IPS-18a (cell line): ENCODE results near the gene PITPNC1.
"Not testable (repeated sequence)": the region's sequence is repeated elsewhere in the genome, so short reads cannot be mapped to it uniquely, and the experiment has no call there.

ENCODE experiments used
- H3K27ac ChIP-seq: one replicate; pipeline ENCODE4 v1.5.1; 2013; ENCODE audit warnings: low read length
- H3K27me3 ChIP-seq: one replicate; pipeline ENCODE4 v1.6.1; 2013; ENCODE audit warnings: mild to moderate bottlenecking, low read length; ENCODE audit not compliant: control insufficient read depth, insufficient read depth
- H3K36me3 ChIP-seq: one replicate; pipeline ENCODE4 v1.6.1; 2013; ENCODE audit warnings: low read depth, low read length; ENCODE audit not compliant: control insufficient read depth
- H3K4me1 ChIP-seq: one replicate; pipeline ENCODE4 v1.6.1; 2013; ENCODE audit warnings: low read depth, low read length; ENCODE audit not compliant: control insufficient read depth
- H3K4me3 ChIP-seq: one replicate; pipeline ENCODE4 v1.5.1; 2013; ENCODE audit warnings: low read length
- H3K9ac ChIP-seq: one replicate; pipeline ENCODE4 v1.6.1; 2013; ENCODE audit warnings: mild to moderate bottlenecking, low read length, moderate library complexity
- H3K9me3 ChIP-seq: one replicate; pipeline ENCODE4 v1.6.1; 2013; ENCODE audit warnings: low read depth, low read length; ENCODE audit not compliant: control insufficient read depth

PITPNC1 gene

GRCh38 chr17:67570797-67571196 lies 193.7 kb downstream of the PITPNC1 start:
- Histone ChIP-seq H3K36me3 (no peaks in the 10 kb centered on the region), H3K9me3 (no peaks in the 10 kb centered on the region), H3K27me3 (no peaks in the 10 kb centered on the region), H3K4me3 (no peak overlapping the region), H3K4me1 (no peaks in the 10 kb centered on the region), H3K9ac (no peak overlapping the region), H3K27ac (no peak overlapping the region)

DNA sequence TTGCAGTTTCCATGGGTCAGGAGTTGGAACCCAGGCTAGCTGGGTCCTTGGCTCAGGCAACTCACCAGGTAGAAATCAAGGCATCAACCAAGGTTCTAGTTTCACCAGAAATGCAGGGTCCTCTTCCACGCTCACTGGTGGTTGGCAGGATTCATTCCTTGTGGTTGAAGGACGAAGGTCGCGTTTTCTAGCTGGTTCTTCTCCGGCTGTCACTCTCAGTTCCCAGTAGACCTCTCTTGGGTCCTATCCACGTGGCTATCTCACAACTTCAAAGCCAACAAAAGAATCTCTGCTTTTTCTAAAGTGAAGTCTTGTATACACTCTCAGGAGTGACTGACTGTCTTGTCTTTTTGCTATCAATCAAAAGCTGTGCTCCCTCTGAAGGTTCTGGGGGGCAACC lies 194.4 kb downstream of the PITPNC1 start:
- Histone ChIP-seq H3K9me3 (no peaks in the 10 kb centered on the region), H3K36me3 (no peaks in the 10 kb centered on the region), H3K27ac (no peak overlapping the region), H3K9ac (no peak overlapping the region), H3K27me3 (no peaks in the 10 kb centered on the region), H3K4me3 (no peak overlapping the region), H3K4me1 (no peaks in the 10 kb centered on the region)

- no peak overlapping the region for H3K9ac ChIP-seq
- no peaks in the 10 kb centered on the region for H3K36me3 ChIP-seq
- no peak overlapping the region for H3K27ac ChIP-seq
- peaks cover 10% of the 10 kb centered on the region for H3K4me1 ChIP-seq
- no peaks in the 10 kb centered on the region for H3K9me3 ChIP-seq
- no peaks in the 10 kb centered on the region for H3K27me3 ChIP-seq
- no peak overlapping the region for H3K4me3 ChIP-seq
Observed at GRCh38 chr17:67573987-67574657, 197.0 kb downstream of the PITPNC1 start.

GRCh38 chr17:67574658-67575293 lies 197.7 kb downstream of the PITPNC1 start:
- H3K4me3 ChIP-seq: no peak overlapping the region
- H3K27ac ChIP-seq: no peak overlapping the region
- peaks cover 10% of the 10 kb centered on the region for H3K4me1 ChIP-seq
- no peaks in the 10 kb centered on the region for H3K9me3 ChIP-seq
- no peaks in the 10 kb centered on the region for H3K36me3 ChIP-seq
- H3K9ac ChIP-seq: no peak overlapping the region
- H3K27me3 ChIP-seq: no peaks in the 10 kb centered on the region

GRCh38 chr17:67575325-67575724 lies 198.2 kb downstream of the PITPNC1 start:
- no peaks in the 10 kb centered on the region for H3K27me3 ChIP-seq
- H3K27ac ChIP-seq: no peak overlapping the region
- H3K4me3 ChIP-seq: no peak overlapping the region
- no peak overlapping the region for H3K9ac ChIP-seq
- H3K9me3 ChIP-seq: no peaks in the 10 kb centered on the region
- H3K36me3 ChIP-seq: no peaks in the 10 kb centered on the region
- peaks cover 10% of the 10 kb centered on the region for H3K4me1 ChIP-seq

DNA sequence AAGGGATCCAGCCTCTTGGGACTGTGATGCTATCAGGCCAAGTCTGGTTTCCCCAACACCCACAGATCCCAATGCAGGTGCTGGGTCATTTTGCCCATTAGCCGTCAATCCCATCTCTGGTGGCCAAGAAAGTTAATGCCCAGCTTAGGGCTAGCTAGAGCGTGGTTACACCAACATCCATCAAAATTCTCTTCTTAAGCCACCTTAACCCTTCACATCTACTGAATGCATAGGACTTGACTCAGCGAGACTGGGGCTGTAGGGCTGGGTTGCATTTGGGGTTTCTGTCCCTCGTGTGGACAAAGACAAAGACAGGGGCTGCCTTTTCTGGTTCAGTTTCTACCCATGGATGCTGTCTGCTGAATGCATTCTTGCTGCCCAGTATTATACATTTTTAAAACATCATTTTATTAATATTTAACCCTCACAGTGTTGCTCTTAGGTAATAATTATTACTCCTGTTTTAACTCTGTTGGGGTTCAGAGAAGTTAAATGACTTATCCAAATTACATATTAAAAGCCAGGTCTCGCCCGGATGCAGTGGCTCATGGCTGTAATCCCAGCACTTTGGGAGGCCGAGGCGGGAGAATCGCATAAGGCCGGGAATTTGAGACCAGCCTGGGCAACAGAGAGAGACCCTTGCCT lies 199.5 kb downstream of the PITPNC1 start:
- no peak overlapping the region for H3K27ac ChIP-seq
- no peak overlapping the region for H3K9ac ChIP-seq
- no peaks in the 10 kb centered on the region for H3K36me3 ChIP-seq
- H3K27me3 ChIP-seq: no peaks in the 10 kb centered on the region
- no peak overlapping the region for H3K4me3 ChIP-seq
- H3K4me1 ChIP-seq: peaks cover 10% of the 10 kb centered on the region
- no peaks in the 10 kb centered on the region for H3K9me3 ChIP-seq

DNA sequence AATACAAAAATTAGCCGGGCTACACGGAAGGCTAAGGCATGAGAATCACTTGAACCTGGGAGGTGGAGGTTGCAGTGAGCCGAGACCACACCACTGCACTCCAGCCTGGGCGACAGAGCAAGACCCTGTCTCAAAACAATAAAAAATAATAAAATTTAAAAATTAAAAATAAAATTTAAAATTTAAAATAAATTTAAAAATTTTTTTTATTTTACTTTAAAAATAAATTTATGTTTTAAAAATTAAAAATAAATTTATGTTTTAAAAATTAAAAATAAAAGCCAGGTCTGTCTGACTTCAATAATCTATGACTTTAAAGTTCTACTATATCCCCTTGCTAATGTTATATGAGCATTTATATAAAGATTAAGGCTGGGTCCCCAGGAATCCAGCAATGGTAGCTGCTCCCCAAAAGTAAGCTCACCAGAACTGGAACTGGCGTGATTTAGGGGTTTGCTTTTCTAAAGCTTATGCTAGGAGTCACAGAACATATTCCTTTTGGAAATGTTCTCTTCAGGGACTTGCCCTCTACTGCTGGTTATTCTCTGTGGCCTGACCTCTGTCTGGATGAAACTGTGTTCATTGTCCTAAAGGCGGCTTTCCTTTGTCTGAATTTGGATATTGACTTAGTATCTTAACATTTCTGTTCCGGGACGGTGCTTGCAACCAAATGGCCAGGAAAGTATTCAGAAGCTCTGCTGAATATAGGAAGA lies 200.5 kb downstream of the PITPNC1 start:
- H3K36me3 ChIP-seq: no peaks in the 10 kb centered on the region
- H3K9me3 ChIP-seq: no peaks in the 10 kb centered on the region
- peak overlapping the region; percentile 14 for H3K4me3 ChIP-seq
- peak overlapping the region; percentile 51 for H3K27ac ChIP-seq
- H3K27me3 ChIP-seq: no peaks in the 10 kb centered on the region
- H3K4me1 ChIP-seq: peaks cover 10% of the 10 kb centered on the region
- peak overlapping the region; percentile 31 for H3K9ac ChIP-seq

- no peaks in the 10 kb centered on the region for H3K9me3 ChIP-seq
- H3K36me3 ChIP-seq: no peaks in the 10 kb centered on the region
- H3K4me3 ChIP-seq: peak overlapping the region; percentile 14
- peak overlapping the region; percentile 51 for H3K27ac ChIP-seq
- H3K9ac ChIP-seq: peak overlapping the region; percentile 31
- peaks cover 10% of the 10 kb centered on the region for H3K4me1 ChIP-seq
- H3K27me3 ChIP-seq: no peaks in the 10 kb centered on the region
Observed at GRCh38 chr17:67578142-67578457, 201.0 kb downstream of the PITPNC1 start.

DNA sequence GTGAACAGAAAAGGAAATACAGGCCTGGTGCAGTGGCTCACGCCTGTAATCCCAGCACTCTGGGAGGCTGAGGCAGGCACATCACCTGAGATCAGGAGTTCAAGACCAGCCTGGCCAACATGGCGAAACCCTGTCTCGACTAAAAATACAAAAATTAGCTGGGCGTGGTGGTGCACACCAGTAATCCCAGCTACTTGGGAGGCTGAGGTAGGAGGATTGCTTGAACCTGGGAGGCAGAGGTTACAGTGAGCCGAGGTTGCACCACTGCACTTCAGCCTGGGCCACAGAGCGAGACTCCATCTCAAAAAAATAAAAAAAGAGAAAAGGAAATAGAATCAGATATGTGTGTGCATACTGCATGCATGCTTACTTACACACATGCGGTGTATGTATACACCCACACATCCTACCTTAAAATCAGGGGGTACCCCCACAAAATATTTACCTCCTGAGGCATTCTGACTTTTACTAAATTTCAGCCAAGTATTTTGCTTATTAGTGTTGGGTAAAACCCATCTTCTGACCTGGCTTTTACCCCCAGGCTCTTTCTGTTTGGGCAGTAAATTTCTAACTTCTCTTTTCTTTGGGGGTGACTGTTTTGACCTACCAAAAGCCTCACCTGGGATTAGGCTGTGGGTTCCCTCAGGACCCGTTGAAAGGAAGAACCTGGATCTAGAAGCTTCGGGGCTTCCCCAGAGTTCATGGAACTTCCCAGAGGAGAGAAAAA lies 201.8 kb downstream of the PITPNC1 start:
- peak overlapping the region; percentile 31 for H3K9ac ChIP-seq
- not testable (repeated sequence) for H3K27ac ChIP-seq, H3K36me3 ChIP-seq, H3K9me3 ChIP-seq, H3K27me3 ChIP-seq, H3K4me1 ChIP-seq, H3K4me3 ChIP-seq

GRCh38 chr17:67582673-67583081 lies 205.6 kb downstream of the PITPNC1 start:
- Histone ChIP-seq H3K9me3 (no peaks in the 10 kb centered on the region), H3K4me3 (no peak overlapping the region), H3K36me3 (no peaks in the 10 kb centered on the region), H3K27me3 (no peaks in the 10 kb centered on the region), H3K9ac (no peak overlapping the region), H3K27ac (no peak overlapping the region), H3K4me1 (peaks cover 8% of the 10 kb centered on the region)

DNA sequence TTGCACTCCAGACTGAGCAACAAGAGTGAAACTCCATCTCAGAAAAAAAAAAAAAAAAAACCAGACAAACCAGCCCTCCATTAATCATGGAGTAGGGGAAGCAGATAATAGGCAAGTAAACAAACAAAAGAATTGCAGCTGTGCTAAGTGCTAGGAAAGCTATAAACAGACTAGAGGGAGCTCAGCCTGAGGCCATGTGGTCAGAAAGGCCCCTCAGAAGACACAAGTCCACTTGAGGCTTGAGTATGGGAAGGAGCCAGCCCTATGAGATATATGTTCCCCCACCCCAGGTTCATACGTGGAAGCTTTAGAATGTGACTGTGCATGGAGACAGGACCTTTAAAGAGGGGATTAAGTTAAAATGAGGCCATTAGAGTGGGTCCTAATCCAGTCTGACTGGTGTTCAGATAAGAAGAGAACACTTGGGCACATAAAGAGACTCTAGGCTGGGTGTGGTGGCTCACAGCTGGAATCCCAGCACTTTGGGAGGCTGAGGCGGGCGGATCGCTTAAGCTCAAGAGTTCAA lies 208.1 kb downstream of the PITPNC1 start:
- Histone ChIP-seq H3K4me3 (no peak overlapping the region), H3K27ac (no peak overlapping the region)

More for the DNA sequence above, 208.1 kb downstream of the PITPNC1 start:
- Histone ChIP-seq H3K9ac (no peak overlapping the region), H3K4me1 (no peaks in the 10 kb centered on the region), H3K9me3 (no peaks in the 10 kb centered on the region), H3K27me3 (no peaks in the 10 kb centered on the region), H3K36me3 (no peaks in the 10 kb centered on the region)
